Gastroesophageal sphincter (tissue), 4 donors: ENCODE results near the gene UBAP1L. TPM values are rescaled to one million over a fixed set of nuclear protein-coding genes. Genes with fewer than 3 reads are reported as not detected.

Experiments used
- ATAC-seq: fragments of 150-250 bp; one replicate; pipeline ENCODE4 v1.9.1; 2016; ENCODE audit warnings: mild to moderate bottlenecking, moderate library complexity
- H3K27ac ChIP-seq, 4 donors: fragments of 200-600 bp; sonication (generic) in 3 of 4; 1 replicate in 3 of 4; 2 replicates in 1 of 4; pipeline ENCODE4 v1.5.1; 2016 to 2019
- H3K27me3 ChIP-seq: fragments of 200-600 bp; sonication (generic); one replicate; pipeline ENCODE4 v1.5.1; 2019
- H3K36me3 ChIP-seq, 2 donors: fragments of 200-600 bp; sonication (generic); one replicate each; pipeline ENCODE4 v1.5.1; 2019; ENCODE audit warnings: control low read depth in 1 of 2
- H3K4me1 ChIP-seq, 3 donors: fragments of 200-600 bp; sonication (generic); 1 replicate in 2 of 3; 2 replicates in 1 of 3; pipeline ENCODE4 v1.5.1; 2016 to 2019; ENCODE audit warnings: control low read depth in 2 of 3
- H3K4me3 ChIP-seq, 2 donors: fragments of 200-600 bp; sonication (generic); one replicate each; pipeline ENCODE4 v1.5.1; 2019; ENCODE audit warnings: mild to moderate bottlenecking in 1 of 2, moderate library complexity in 1 of 2
- H3K9me3 ChIP-seq, 3 donors: fragments of 200-600 bp; sonication (generic); one replicate each; pipeline ENCODE4 v1.5.1; 2017 to 2019; ENCODE audit warnings: control low read depth in 2 of 3
- CTCF ChIP-seq, 4 experiments: fragments of 200-600 bp in 2 of 4; fragments of 450-650 bp in 2 of 4; sonication (generic) in 1 of 4; IDR thresholded peaks; one replicate each; pipeline ENCODE4 v1.5.1; 2017 to 2019; ENCODE audit warnings: antibody characterized with exemption in 4 of 4, mild to moderate bottlenecking in 2 of 4, moderate library complexity in 2 of 4
- EP300 ChIP-seq: sonication (generic); formaldehyde crosslinking; IDR thresholded peaks from one replicate; pipeline ENCODE4 v1.6.1; 2017; ENCODE audit warnings: antibody characterized with exemption, mild to moderate bottlenecking
- POLR2A ChIP-seq, 2 donors: fragments of 450-650 bp; IDR thresholded peaks; one replicate each; pipeline ENCODE4 v1.6.1; 2017; ENCODE audit warnings: antibody characterized with exemption in 2 of 2, mild to moderate bottlenecking in 2 of 2, moderate library complexity in 1 of 2
- POLR2AphosphoS5 ChIP-seq: sonication (generic); formaldehyde crosslinking; IDR thresholded peaks from one replicate; pipeline ENCODE4 v1.6.1; 2017; ENCODE audit warnings: antibody characterized with exemption
- WGBS, 2 donors: methylation state at CpG; one replicate each; pipeline ENCODE4 v1.1.5; 2018; ENCODE audit warnings: low coverage in 1 of 2; 5-methylcytosine and 5-hydroxymethylcytosine counted together
- total RNA-seq, 4 donors: library from RNA; depleted of rRNA; stranded (reverse); fragments of >200 nt; gene quantifications; one replicate each; pipeline ENCODE4 v1.1.0, GENCODE V29; 2016

UBAP1L gene
- total RNA-seq, 4 donors from 2014 or later = 0.12 to 7.5 (median 3.0) TPM

- Histone ChIP-seq H3K9me3 (no peaks in the 10 kb centered on the region), H3K4me1 (no peaks in the 10 kb centered on the region), H3K4me3 (no peak overlapping the region), H3K27me3 (no peaks in the 10 kb centered on the region), H3K36me3 (peaks cover 0 to 76% of the 10 kb centered on the region in 2 donors), H3K27ac (no peak overlapping the region)
- ATAC-seq = no peak
- TF ChIP-seq EP300 (no peak), POLR2A (IDR thresholded peaks at IDR 0.05) (no peak), POLR2AphosphoS5 (no peak), CTCF (IDR thresholded peaks at IDR 0.05) (no peak)
- 33 to 52% methylated on average over 3 of the region's 3 CpGs for whole genome bisulfite sequencing, 2 donors
Observed at GRCh38 chr15:65110676-65111292, 4.2 kb downstream of the UBAP1L start.

GRCh38 chr15:65106011-65106590, 8.9 kb downstream of the UBAP1L start:
- Histone ChIP-seq H3K4me1 (peaks cover 0 to 11% (median 3%) of the 10 kb centered on the region in 3 donors), H3K27me3 (no peaks in the 10 kb centered on the region), H3K36me3 (peaks cover 0 to 71% of the 10 kb centered on the region in 2 donors), H3K27ac (no peak overlapping the region), H3K9me3 (no peaks in the 10 kb centered on the region), H3K4me3 (no peak overlapping the region)
- WGBS, 2 donors = 52 to 100% methylated on average over 1 to 2 of the region's 6 CpGs
- no peak for ATAC-seq
- TF ChIP-seq POLR2AphosphoS5 (no peak), EP300 (no peak), CTCF (IDR thresholded peaks at IDR 0.05) (no peak), POLR2A (IDR thresholded peaks at IDR 0.05) (no peak)

GRCh38 chr15:65105038-65105437, 10.0 kb downstream of the UBAP1L start:
- 86 to 100% methylated on average over 1 to 5 of the region's 5 CpGs for WGBS, 2 donors
- Histone ChIP-seq H3K27me3 (no peaks in the 10 kb centered on the region), H3K27ac (no peak overlapping the region), H3K36me3 (peaks cover 0 to 68% of the 10 kb centered on the region in 2 donors), H3K4me3 (no peak overlapping the region), H3K4me1 (peaks cover 0 to 18% (median 6%) of the 10 kb centered on the region in 3 donors), H3K9me3 (no peaks in the 10 kb centered on the region)
- no peak for ATAC-seq
- TF ChIP-seq EP300 (no peak), CTCF (IDR thresholded peaks at IDR 0.05) (no peak), POLR2A (IDR thresholded peaks at IDR 0.05) (no peak)

GRCh38 chr15:65102912-65103311, 12.1 kb downstream of the UBAP1L start:
- ATAC-seq = no peak
- H3K27me3 ChIP-seq = no peaks in the 10 kb centered on the region
- H3K36me3 ChIP-seq = peaks cover 0 to 83% of the 10 kb centered on the region in 2 donors
- H3K27ac ChIP-seq = no peak overlapping the region
- H3K9me3 ChIP-seq = no peaks in the 10 kb centered on the region
- TF ChIP-seq EP300 = no peak
- H3K4me1 ChIP-seq = peaks cover 0 to 18% (median 6%) of the 10 kb centered on the region in 3 donors
- no peak overlapping the region for H3K4me3 ChIP-seq
- 87 to 91% methylated on average over 3 of the region's 3 CpGs for WGBS, 2 donors

GRCh38 chr15:65101891-65102708, 12.9 kb downstream of the UBAP1L start:
- peaks cover 0 to 84% of the 10 kb centered on the region in 2 donors for H3K36me3 ChIP-seq

More at GRCh38 chr15:65101891-65102708, 12.9 kb downstream of the UBAP1L start:
- 11 to 54% methylated on average over 3 to 10 of the region's 75 CpGs for WGBS, 2 donors
- peak; percentile 19 for ATAC-seq
- Histone ChIP-seq H3K9me3 (no peaks in the 10 kb centered on the region), H3K27me3 (no peaks in the 10 kb centered on the region), H3K4me1 (peaks cover 0 to 19% (median 6%) of the 10 kb centered on the region in 3 donors), H3K4me3 (no peak overlapping the region), H3K27ac (no peak overlapping the region)
- no peak for TF ChIP-seq CTCF (IDR thresholded peaks at IDR 0.05)
- TF ChIP-seq EP300 = no peak
- TF ChIP-seq POLR2A (IDR thresholded peaks at IDR 0.05) = no peak
- TF ChIP-seq POLR2AphosphoS5 = no peak
